Dendritic cell treated with granulocyte-macrophage colony-stimulating factor and Interleukin-4, amounts not matched to agents 40 ng/mL and 50 ng/mL, for 4 days (primary cell): ENCODE measurements around the gene HERC2.
"Not testable (repeated sequence)": the region's sequence is repeated elsewhere in the genome, so short reads cannot be mapped to it uniquely, and the experiment has no call there.

ENCODE experiments used
- H3K27ac Mint-ChIP-seq: one replicate; pipeline ENCODE4 v1.8.0; 2022; ENCODE audit warnings: mild to moderate bottlenecking, mixed read lengths
- H3K27me3 Mint-ChIP-seq: one replicate; pipeline ENCODE4 v1.8.0; 2022; ENCODE audit warnings: mild to moderate bottlenecking, mixed read lengths
- H3K36me3 Mint-ChIP-seq: one replicate; pipeline ENCODE4 v1.8.0; 2022; ENCODE audit warnings: low read depth, mixed read lengths
- H3K4me1 Mint-ChIP-seq: one replicate; pipeline ENCODE4 v1.8.0; 2022; ENCODE audit warnings: low read depth, mixed read lengths
- H3K4me3 Mint-ChIP-seq: one replicate; pipeline ENCODE4 v1.8.0; 2022; ENCODE audit warnings: mild to moderate bottlenecking, moderate library complexity, mixed read lengths
- H3K9me3 Mint-ChIP-seq: one replicate; pipeline ENCODE4 v1.8.0; 2022; ENCODE audit warnings: mixed read lengths
- intact Hi-C: fragments of 100-400 bp; cut with micrococcal nuclease; formaldehyde crosslinking; loops from one replicate; pipeline ENCODE4 v1.15.0; 2022

Gene HERC2

GRCh38 chr15:28131400-28131799 lies 190.6 kb downstream of the HERC2 start:
- intact Hi-C loops: no loop called here

GRCh38 chr15:28130651-28131050 lies 191.3 kb downstream of the HERC2 start:
- Mint-ChIP-seq H3K27ac (no peak overlapping the region), H3K4me3 (no peak overlapping the region), H3K27me3 (no peaks in the 10 kb centered on the region), H3K36me3 (peaks cover 75% of the 10 kb centered on the region), H3K4me1 (peaks cover 28% of the 10 kb centered on the region), H3K9me3 (no peaks in the 10 kb centered on the region)
- intact Hi-C loops: no loop called here

More at GRCh38 chr15:28131400-28131799, 190.6 kb downstream of the HERC2 start:
- no peak overlapping the region for H3K27ac Mint-ChIP-seq
- H3K36me3 Mint-ChIP-seq: peaks cover 75% of the 10 kb centered on the region
- no peak overlapping the region for H3K4me3 Mint-ChIP-seq
- no peaks in the 10 kb centered on the region for H3K9me3 Mint-ChIP-seq
- no peaks in the 10 kb centered on the region for H3K27me3 Mint-ChIP-seq
- H3K4me1 Mint-ChIP-seq: peaks cover 25% of the 10 kb centered on the region

- Mint-ChIP-seq H3K9me3 (no peaks in the 10 kb centered on the region), H3K4me1 (peaks cover 28% of the 10 kb centered on the region), H3K27me3 (no peaks in the 10 kb centered on the region), H3K27ac (peak overlapping the region; percentile 25), H3K36me3 (peaks cover 74% of the 10 kb centered on the region), H3K4me3 (no peak overlapping the region)
- intact Hi-C loops: no loop called here
Observed at GRCh38 chr15:28129231-28129848, 192.6 kb downstream of the HERC2 start.

GRCh38 chr15:28128031-28128430 lies 193.9 kb downstream of the HERC2 start:
- peaks cover 75% of the 10 kb centered on the region for H3K36me3 Mint-ChIP-seq
- no peaks in the 10 kb centered on the region for H3K9me3 Mint-ChIP-seq
- H3K27me3 Mint-ChIP-seq: no peaks in the 10 kb centered on the region
- peak overlapping the region; percentile 25 for H3K27ac Mint-ChIP-seq
- intact Hi-C loops: loop anchor here (1.0 kb wide), 1 partner anchor 29 kb away; the partner anchor contains the start of gene OCA2
- H3K4me3 Mint-ChIP-seq: no peak overlapping the region
- peaks cover 28% of the 10 kb centered on the region for H3K4me1 Mint-ChIP-seq

- peaks cover 28% of the 10 kb centered on the region for H3K4me1 Mint-ChIP-seq
- H3K27ac Mint-ChIP-seq: peak overlapping the region; percentile 25
- H3K4me3 Mint-ChIP-seq: no peak overlapping the region
- intact Hi-C loops: no loop called here
- no peaks in the 10 kb centered on the region for H3K27me3 Mint-ChIP-seq
- H3K36me3 Mint-ChIP-seq: peaks cover 75% of the 10 kb centered on the region
- H3K9me3 Mint-ChIP-seq: no peaks in the 10 kb centered on the region
Observed at GRCh38 chr15:28127036-28127435, 194.9 kb downstream of the HERC2 start.

- no peak overlapping the region for H3K4me3 Mint-ChIP-seq
- H3K27me3 Mint-ChIP-seq: no peaks in the 10 kb centered on the region
- H3K36me3 Mint-ChIP-seq: peaks cover 75% of the 10 kb centered on the region
- intact Hi-C loops: no loop called here
- H3K27ac Mint-ChIP-seq: no peak overlapping the region
- H3K4me1 Mint-ChIP-seq: peaks cover 28% of the 10 kb centered on the region
- H3K9me3 Mint-ChIP-seq: no peaks in the 10 kb centered on the region
Observed at GRCh38 chr15:28125673-28126651, 196.0 kb downstream of the HERC2 start.

- Mint-ChIP-seq H3K9me3 (no peaks in the 10 kb centered on the region), H3K4me3 (no peak overlapping the region), H3K4me1 (peaks cover 28% of the 10 kb centered on the region), H3K36me3 (peaks cover 74% of the 10 kb centered on the region), H3K27me3 (no peaks in the 10 kb centered on the region), H3K27ac (no peak overlapping the region)
- intact Hi-C loops: no loop called here
Observed at GRCh38 chr15:28124841-28125240, 197.1 kb downstream of the HERC2 start.

GRCh38 chr15:28123408-28124023 lies 198.5 kb downstream of the HERC2 start:
- H3K27ac Mint-ChIP-seq: no peak overlapping the region
- peaks cover 75% of the 10 kb centered on the region for H3K36me3 Mint-ChIP-seq
- no peak overlapping the region for H3K4me3 Mint-ChIP-seq
- no peaks in the 10 kb centered on the region for H3K27me3 Mint-ChIP-seq
- intact Hi-C loops: no loop called here
- no peaks in the 10 kb centered on the region for H3K9me3 Mint-ChIP-seq
- H3K4me1 Mint-ChIP-seq: peaks cover 23% of the 10 kb centered on the region

GRCh38 chr15:28122038-28122949 lies 199.7 kb downstream of the HERC2 start:
- H3K4me3 Mint-ChIP-seq: no peak overlapping the region
- intact Hi-C loops: no loop called here

GRCh38 chr15:28121577-28121976 lies 200.4 kb downstream of the HERC2 start:
- H3K27me3 Mint-ChIP-seq, H3K4me1 Mint-ChIP-seq, H3K27ac Mint-ChIP-seq, H3K9me3 Mint-ChIP-seq, intact Hi-C loops, H3K4me3 Mint-ChIP-seq: not testable (repeated sequence)
- peaks cover 87% of the 10 kb centered on the region for H3K36me3 Mint-ChIP-seq

More at GRCh38 chr15:28122038-28122949, 199.7 kb downstream of the HERC2 start:
- no peaks in the 10 kb centered on the region for H3K27me3 Mint-ChIP-seq
- H3K36me3 Mint-ChIP-seq: peaks cover 85% of the 10 kb centered on the region
- no peaks in the 10 kb centered on the region for H3K9me3 Mint-ChIP-seq
- no peak overlapping the region for H3K27ac Mint-ChIP-seq
- peaks cover 10% of the 10 kb centered on the region for H3K4me1 Mint-ChIP-seq

- Mint-ChIP-seq H3K27ac (no peak overlapping the region), H3K4me3 (no peak overlapping the region)
Observed at GRCh38 chr15:28120359-28120640, 201.7 kb downstream of the HERC2 start.

GRCh38 chr15:28118531-28118930 lies 203.4 kb downstream of the HERC2 start:
- H3K36me3 Mint-ChIP-seq: peaks cover 99% of the 10 kb centered on the region

More at GRCh38 chr15:28120359-28120640, 201.7 kb downstream of the HERC2 start:
- H3K9me3 Mint-ChIP-seq: no peaks in the 10 kb centered on the region
- intact Hi-C loops: no loop called here
- no peaks in the 10 kb centered on the region for H3K4me1 Mint-ChIP-seq
- peaks cover 99% of the 10 kb centered on the region for H3K36me3 Mint-ChIP-seq
- H3K27me3 Mint-ChIP-seq: no peaks in the 10 kb centered on the region

GRCh38 chr15:28118083-28118482 lies 203.9 kb downstream of the HERC2 start:
- H3K27me3 Mint-ChIP-seq: no peaks in the 10 kb centered on the region
- peaks cover 99% of the 10 kb centered on the region for H3K36me3 Mint-ChIP-seq
- no peak overlapping the region for H3K27ac Mint-ChIP-seq
- intact Hi-C loops: no loop called here
- no peak overlapping the region for H3K4me3 Mint-ChIP-seq
- no peaks in the 10 kb centered on the region for H3K4me1 Mint-ChIP-seq
- no peaks in the 10 kb centered on the region for H3K9me3 Mint-ChIP-seq

More at GRCh38 chr15:28118531-28118930, 203.4 kb downstream of the HERC2 start:
- Mint-ChIP-seq H3K4me1 (no peaks in the 10 kb centered on the region), H3K9me3 (no peaks in the 10 kb centered on the region), H3K4me3 (no peak overlapping the region), H3K27ac (no peak overlapping the region), H3K27me3 (no peaks in the 10 kb centered on the region)
- intact Hi-C loops: no loop called here
